HG03520 (cell line): Measurements from ENCODE around the gene VAC14.

Experiments
- ATAC-seq: cut with Tn5 transposase; IDR thresholded peaks from one replicate; pipeline ENCODE4 v1.9.1; 2021; ENCODE audit warnings: mild to moderate bottlenecking, moderate library complexity; ENCODE audit not compliant: unreplicated experiment

VAC14 gene

DNA sequence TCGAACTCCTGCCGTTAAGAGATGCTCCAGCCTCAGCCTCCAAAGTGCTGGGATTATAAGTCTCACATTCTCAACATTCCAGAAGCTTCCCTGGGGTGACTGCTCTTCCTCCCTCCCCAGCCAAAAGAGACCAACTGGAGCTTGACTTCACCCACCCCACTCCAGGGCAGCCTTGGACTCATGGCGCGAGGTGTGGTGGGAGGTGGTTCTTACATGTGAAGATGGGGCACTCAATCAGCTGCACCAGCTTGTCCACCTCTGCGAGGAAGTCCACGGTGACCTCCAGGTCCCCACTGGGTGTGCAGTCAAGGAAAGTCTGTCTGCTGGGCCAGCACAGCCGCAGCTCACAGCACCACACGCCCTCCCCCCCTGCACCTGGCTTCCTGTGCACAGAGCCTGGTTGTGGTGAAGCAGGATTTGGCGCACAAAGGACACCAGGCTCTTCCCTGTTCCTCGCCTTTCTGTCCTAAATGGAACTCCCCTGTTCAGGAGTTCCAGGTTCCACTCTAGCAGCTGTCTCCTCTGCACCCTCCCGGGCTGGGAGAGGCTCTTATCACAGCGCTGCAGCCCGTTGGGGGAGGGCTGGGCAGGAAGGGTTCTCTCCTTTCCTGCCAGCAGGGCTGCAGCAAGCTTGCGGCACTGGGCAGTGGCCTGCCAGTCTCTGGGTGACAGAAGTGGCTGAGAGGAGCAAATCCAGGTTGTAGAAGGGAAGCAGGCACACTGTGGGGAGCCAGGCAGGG lies 105.5 kb downstream of the VAC14 start:
- no peak for ATAC-seq

DNA sequence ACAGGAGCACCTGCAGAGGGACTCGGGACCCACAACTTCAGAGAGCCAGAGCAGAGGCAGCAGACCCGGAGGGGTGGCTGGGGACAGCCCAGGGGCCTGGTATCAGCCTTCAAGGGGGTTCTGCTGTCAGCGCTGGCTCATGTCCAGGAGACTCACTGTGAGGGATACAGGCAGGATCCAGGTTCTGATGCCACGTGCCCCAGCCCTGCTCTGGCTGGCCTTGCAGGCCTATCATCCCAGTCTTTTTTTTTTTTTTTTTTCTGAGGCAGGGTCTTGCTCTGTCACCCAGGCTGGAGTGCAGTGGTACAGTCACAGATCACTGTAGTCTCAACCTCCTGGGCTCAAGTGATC lies 106.1 kb downstream of the VAC14 start:
- ATAC-seq, result no peak

DNA sequence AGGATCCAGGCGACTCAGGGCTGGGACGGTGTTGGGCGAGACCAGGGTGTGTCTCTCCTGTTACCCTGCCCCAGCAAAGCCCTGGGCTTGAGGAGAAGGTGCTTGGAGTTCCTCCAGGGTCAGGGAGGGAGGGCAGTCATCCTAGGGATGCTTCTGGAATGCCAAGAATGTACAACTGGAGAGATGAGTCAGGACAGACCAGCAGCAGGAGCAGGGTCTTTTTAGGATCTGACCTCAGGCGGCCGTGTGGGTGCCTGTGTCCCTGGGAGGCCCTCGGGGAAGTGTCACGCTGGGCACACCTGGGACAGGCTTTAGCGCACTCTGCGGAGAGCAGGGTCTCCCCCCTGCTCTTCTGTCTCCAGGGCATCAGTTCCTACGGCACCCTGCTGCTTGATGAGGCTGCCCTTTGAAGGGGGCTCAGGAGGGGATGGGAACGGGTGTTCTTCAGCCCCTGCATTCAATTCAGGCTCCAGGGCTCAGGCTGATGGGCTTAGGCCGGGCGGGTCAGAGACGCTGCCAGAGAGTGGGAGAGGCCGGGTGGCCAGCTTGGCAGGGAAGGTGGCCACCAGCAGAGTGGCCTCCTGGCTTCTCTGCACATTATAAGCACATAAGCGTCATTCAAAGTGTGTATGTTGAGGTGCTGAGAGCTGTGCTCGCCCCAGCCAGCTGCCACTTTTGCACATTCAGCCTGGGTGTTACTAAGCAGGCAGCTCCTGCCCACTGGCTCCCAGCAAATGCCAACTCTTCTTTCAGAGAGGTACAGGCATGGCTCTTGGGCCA lies 106.7 kb downstream of the VAC14 start:
- ATAC-seq, result no peak

DNA sequence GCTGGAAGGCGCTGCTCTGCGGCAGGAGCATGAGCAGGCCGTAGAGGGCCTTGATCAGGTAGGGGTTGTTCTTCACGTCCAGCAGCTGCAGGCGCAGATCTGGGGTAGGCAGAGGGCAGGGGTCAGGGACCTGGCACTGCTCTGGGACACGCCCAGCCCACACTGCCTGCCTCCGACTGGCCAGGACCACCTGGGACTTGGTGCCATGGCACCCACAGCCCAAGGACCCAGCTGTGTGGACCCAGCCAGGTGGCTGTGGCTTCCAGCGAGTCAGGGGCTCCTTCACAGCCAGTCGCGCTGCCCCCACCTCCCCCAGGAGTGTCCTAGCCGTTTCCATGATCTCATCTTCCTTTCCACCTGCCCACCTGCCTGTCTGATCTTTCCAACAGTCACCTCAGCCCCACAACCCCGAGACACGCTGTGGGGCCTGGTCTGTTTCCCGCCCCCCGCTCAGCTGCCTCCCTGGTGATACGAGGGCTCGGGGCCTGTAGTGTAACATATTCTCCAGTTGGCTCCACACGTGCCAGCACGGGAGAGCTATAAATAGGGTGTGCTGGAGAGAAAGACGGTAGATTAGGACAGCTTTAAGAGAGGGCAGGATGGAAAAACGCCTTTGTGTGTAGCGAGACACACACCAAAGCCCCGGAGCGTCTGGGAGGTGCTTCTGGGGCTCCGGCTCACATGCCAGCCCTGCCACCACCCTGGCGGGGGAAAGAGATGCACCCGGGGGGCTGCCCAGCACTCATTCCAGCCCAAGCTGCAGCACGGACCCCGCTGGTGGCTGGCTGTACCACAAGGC lies 107.9 kb downstream of the VAC14 start:
- ATAC-seq, result no peak

DNA sequence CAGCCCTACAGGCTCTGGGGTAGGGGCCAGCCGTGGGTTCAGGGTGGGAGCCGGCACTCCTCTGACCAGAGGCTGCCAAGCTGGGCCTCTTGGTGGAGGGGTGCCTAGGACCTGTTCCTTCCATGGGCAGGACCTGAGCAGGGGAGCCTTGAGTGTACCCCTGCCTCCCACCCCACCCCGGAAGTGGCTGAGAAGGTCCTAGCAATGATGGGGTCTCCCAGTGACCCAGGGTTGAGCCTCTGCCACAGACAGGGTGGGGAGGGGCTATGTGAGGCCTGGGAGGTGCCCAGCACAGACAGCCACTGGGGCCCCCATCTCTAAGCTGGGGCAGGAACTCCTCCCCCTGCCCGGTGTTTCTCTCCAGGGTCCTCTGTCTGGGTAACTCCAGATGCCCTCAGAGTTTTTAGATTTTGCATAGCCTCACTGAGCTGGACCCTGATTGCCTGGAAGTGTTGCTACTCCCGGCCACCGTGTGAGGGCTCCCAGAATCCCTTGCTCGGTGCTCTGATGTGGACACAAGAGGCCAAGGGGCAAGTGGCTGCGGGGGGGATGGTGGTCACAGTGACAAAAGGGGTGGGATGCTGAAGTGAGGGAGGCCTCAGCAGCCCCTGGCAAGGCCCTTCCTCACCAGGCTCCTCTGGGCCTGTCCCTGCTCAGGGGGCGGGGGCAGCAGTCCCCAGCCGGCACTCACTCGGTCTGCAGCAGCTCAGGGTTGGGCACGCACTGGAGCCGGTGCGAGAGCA lies 108.7 kb downstream of the VAC14 start:
- no peak for ATAC-seq

DNA sequence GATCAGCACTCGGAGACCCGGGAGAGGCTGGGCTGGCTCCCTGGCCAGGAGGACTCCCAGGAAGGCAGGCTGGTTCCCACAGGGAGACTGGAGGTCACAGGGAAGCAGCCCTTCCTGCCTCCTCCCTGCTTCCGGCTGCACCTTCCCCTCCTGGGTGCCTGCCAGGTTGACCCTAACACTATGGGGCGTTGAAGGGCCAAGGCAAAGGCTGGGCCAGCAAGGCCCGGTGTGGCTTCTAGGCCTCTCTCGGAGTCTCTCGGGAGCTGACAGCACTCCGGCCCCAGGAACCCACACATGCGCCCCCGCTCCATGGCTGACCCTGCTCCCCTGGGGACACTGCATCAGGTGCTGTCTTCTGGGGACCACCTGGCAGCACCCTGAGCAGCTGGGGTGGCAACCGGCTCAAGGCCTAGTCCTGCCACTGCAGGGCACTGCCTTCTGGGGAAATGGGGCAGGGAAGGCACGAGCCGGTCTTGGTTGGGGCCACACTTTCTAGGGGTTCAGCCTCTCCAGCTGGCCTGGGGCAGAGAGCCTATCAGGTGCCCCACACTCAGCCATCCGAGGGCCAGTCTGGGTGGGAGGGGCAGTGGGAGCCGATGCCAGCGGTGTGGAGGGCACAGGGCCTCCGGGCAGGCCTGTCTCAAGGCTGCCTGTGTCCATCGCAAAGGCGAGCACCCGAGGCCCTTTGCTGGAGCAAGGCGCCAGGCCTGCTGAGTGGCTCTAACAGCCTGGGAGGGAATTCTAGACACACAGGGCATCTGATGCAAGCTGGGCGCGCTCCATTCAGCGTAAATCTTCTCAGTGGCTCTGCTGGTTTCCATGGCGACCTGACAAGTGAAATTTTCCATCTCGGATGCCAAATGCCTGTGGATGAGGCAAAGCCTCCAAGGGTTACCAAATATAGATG lies 109.5 kb downstream of the VAC14 start:
- ATAC-seq, result no peak

DNA sequence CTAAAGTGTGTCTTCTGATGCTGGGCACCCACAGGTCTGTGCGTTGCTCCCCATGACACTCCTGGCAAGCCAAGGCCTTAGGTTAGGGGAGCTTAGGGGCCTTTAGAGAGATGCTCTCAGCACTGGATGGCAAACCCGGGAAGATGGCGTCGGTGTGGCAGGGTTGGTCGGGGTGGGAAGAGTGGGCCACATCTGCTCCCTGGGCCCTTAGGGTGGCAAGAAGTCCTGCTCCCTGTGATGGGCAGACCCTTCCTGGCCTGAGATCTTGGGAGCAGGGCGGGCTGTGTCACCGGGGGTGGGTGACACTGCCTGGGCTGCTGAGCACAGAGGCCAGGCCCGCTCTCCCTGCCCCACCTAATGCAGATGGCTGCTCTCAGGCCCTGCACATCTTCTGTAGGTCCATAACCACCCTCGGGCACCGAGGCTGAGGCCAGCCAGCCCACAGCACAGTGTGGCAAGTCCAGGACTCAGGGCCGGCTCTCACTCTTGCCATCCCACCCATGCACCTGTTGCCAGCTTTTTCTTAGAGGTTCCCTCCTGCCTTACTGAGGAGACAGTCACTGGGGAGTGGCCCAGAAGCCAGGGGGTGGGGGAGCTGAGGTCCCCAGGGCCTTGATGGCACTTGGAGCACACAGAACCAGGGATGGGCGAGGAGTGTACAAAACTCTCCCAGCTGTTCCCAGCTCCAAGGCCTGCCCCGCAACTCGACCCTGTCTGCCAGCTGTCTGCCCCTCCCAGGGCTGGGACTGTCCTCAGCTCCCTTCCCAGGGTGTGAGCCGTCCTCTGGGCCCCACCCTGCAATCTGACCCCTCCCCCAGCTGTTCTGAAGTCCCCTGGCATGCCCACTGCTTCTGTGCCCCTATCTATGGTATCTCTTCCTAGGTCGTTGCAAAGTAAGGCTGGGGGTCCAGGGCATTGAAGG lies 110.7 kb downstream of the VAC14 start:
- ATAC-seq, result no peak

DNA sequence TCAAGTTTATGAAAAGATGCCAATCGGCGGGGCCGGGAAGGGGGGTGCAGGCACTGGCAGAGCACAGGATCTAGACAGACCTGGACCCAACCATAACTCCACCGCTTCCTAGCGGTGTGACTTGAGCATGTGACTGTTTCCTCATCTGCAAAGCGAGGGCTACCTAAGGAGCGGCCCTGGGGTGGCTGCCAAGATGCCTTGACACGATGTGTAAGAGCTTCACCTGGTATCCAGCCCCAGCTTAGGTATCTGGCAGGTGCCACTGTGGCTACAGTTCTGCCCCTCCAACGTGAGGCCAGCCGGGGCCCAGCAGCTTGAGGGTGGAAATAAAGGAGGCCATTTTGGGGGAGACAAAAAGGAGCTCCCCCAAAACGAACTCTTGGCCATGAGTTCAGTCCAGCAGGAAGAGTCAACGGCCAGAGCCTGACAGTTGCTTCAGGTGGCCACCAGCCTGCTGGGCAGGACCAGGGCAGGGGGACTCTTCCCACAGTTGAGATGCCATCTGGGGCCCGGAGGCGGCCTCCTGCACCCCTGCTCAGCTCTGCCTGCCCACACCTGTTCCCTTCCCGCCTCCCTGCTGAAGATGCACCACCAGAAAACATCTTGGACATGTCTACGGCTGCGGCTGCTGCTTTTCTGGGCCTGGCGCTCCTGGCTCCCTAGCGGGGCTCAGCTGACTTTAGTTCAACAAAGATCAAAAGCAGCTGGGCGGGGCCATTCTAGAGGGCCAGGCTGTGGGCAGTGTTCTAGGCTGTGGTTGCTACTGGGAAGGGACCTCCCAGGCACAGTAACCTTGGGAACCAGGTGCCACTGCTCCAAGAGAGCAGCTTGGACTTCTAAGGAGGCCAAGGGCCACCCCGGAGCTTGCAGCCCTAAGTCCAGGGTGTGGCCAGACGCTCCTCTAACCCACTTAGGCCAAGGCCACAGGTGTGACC lies 111.7 kb downstream of the VAC14 start:
- ATAC-seq, result no peak

DNA sequence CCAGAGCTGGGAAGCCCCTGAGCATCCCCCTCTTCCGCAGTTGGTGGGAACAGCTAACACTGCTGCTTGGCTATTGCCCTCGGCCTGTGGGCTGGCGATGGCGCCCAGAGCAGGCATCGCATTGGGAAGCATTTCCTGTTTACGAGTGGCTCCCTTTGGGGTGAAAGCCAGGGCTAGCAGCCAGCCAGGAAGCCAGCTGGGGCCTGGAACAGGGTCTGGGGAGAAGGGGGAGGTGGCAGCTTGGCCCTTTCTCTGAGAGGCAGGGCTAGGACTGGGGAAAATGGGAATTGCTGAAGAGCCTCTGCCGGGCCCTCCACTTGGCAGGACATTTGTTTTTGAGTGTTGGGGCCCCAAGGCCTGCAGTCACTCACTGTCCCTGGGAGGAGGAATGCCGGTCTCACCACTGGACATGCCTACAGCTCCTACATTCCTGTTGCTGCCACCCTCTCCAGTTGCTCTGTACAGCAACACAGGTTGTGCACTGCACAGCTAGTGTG lies 112.7 kb downstream of the VAC14 start:
- no peak for ATAC-seq

DNA sequence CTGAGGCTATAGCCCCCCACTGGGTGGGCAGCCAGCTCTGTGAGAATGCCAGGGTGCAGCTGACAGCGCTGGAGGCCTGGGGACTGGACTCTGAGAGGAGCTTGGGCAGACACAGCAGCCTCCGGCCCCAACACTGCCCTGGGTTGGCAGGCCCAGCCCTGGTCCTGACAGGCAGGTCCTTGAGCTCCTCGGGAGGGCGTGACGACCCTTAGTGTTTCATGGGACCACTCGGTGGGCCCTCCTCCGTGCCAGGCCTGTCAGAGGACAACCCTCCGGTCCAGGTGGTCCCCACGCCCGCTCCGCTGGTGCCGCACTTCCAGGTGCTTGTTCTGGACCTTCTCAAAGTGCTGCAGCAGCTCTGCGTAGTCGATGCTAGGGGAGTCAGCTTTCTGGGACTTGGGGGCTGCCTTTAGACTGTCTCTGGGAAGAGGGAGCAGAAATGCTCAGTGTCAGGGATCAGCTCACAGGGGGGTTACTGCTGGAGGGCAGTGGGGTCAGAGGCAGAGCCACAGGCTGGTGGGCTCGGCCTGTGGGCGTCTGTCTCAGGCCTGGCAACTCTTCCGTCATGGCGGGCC lies 113.2 kb downstream of the VAC14 start:
- no peak for ATAC-seq

DNA sequence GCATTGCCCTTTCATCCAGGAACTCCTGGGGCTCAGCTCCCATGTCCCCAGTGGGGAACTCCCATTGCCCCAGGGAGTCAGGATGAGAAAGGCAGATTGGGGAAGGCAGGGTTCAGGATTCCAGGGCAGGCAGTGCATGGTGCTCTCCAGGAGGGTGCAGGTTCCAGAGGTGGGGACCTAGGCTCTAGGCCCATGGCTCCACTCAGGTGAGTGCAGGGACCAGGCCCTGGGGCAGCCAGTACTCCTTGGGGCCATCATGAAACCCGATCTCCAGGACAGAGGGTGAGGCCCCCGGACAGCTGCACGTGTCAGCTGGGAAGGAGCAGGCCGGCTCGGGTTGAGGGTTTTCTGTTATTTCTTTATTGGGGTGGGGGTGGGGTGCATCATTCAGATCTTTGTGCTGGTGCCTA lies 113.9 kb downstream of the VAC14 start:
- ATAC-seq, result no peak

DNA sequence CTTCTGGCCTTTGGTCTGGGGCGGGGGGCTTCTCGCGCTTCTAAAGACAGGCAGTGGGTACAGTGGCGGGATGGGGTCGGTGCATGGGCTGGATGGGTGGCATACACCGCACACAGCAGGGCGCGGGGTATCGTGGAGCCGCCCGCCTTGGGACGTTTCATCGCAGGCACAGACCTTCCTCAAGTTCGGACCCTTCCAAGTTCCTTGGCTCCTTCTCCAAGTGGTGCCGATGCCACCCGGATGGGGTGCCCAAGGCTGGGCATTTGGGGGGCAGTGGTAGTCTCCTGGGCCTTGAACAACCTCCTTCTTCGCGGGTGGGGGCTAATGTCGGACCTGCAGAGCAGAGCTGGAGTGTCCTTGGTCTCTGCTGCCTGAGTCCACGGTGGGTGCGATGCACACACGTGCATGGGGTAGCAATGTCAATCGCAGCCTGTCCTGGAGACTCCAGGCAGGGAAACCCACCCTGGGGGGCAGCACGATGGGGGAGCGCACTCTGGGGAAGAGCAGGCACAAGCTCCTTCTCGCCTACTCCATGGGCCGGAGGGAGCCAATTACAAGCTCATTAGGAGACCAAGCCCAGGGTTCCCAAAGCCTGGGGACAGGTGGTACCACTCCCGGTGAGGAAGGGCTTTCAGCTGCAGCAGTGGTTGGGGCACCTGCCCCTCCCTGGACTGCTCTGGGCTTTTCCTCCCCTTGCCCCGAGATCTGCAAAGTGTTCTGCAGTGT lies 114.4 kb downstream of the VAC14 start:
- ATAC-seq, result no peak

DNA sequence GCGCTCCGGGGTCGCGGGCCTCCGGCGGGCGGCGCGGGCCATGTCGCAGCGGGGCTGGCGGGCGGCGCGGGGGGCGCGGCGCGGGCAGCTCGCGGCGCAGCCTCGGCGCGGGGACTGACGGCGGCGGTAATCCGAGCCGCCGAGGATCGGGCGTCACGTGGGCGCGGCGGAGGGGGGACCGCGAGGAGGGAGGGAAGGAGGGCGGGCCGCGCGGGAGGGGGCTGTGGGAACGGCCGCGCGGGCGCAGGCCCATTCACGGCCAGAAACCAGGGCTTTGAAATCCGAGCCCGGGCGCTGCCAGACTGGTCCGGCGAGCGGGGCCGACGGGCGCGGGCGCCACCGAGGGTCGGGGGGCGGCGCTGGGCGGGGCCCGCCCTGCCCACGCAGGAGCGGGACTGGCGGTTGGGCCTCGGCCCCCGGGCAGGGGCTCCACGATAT lies 115.0 kb downstream of the VAC14 start, which contains the start of gene MTSS2:
TSS of gene MTSS2 (minus strand) at position 116 of the 438 bp plus-strand sequence. CDS start 262 bp downstream, outside the sequence.
- no peak for ATAC-seq

DNA sequence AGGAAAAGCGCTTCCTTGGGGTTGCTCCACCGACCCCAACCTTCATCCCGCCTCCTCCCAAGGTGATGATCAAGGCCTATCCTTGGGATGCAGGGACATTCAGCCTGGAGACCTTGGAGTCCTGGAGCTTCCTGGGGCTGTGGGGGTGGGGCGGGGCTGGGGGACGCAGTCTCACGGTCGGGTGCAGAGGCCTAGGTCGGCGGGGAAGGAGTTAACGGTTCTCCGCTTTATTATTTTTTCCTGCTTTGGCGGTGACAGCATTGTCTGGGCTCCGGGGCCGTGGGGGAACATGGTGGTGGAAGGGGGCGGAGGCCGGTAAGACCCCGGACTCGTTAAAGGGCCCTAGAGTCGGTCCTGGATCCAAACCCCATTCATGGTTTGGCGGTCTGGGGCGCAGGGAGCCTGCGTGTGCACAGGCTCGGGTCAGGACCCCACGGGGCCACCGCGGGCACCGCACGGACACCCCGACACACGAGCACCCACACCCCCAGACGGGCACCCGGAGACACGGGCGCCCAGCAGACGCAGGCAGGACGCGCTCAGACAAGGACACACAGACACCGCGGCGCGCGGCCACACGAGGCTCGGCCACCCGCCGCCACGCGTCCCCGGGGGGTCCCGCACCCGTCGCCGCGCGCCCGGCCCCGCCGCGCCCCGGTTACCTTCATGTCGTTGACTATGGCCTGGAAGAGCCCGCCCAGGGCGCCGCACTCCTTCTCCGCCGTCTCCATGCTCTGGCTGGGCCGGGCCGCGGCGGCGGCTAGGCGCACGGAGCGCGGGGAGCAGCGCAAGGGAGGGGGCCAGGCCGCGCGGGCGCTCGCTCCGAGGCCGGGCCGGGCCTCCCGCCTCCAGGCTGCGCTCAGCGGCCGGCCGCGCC lies 115.7 kb downstream of the VAC14 start:
- no peak for ATAC-seq
